Breast epithelium (tissue), 4 donors: ENCODE results near the gene RTBDN. TPM values are rescaled to one million over a fixed set of nuclear protein-coding genes. Genes with fewer than 3 reads are reported as not detected.

Experiments used
- DNase-seq, 2 donors: peaks; one replicate each; pipeline ENCODE4 v3.0.0-alpha.2; 2019; ENCODE audit warnings: low spot score in 2 of 2
- H3K27ac ChIP-seq, 2 donors: fragments of 200-600 bp; sonication (generic) in 1 of 2; one replicate each; pipeline ENCODE4 v1.5.1; 2016 to 2019; ENCODE audit warnings: mild to moderate bottlenecking in 1 of 2
- H3K27me3 ChIP-seq, 2 donors: fragments of 200-600 bp; sonication (generic) in 1 of 2; one replicate each; pipeline versions ENCODE4 v1.5.1 to v1.6.0; 2017 to 2019; ENCODE audit warnings: control low read depth in 1 of 2, mild to moderate bottlenecking in 1 of 2
- H3K36me3 ChIP-seq: fragments of 200-600 bp; one replicate; pipeline ENCODE4 v1.5.1; 2019
- H3K4me1 ChIP-seq, 2 donors: fragments of 200-600 bp; sonication (generic); one replicate each; pipeline ENCODE4 v1.5.1; 2016 to 2019; ENCODE audit warnings: control low read depth in 1 of 2
- H3K4me3 ChIP-seq, 3 donors: fragments of 200-600 bp; sonication (generic); 1 replicate in 2 of 3; 2 replicates in 1 of 3; pipeline ENCODE4 v1.5.1; 2016 to 2019; ENCODE audit warnings: mild to moderate bottlenecking in 3 of 3, moderate library complexity in 2 of 3
- H3K9me3 ChIP-seq, 2 donors: fragments of 200-600 bp; sonication (generic) in 1 of 2; one replicate each; pipeline ENCODE4 v1.5.1; 2016 to 2019; ENCODE audit warnings: control low read depth in 1 of 2
- CTCF ChIP-seq, 3 donors: fragments of 450-650 bp; IDR thresholded peaks; one replicate each; pipeline ENCODE4 v1.5.1; 2016 to 2017; ENCODE audit warnings: antibody characterized with exemption in 3 of 3, mild to moderate bottlenecking in 3 of 3, moderate library complexity in 3 of 3
- POLR2A ChIP-seq: fragments of 450-650 bp; IDR thresholded peaks from one replicate; pipeline ENCODE4 v1.6.1; 2016; ENCODE audit warnings: antibody characterized with exemption, mild to moderate bottlenecking, moderate library complexity
- POLR2AphosphoS5 ChIP-seq, 3 donors: sonication (generic); formaldehyde crosslinking; IDR thresholded peaks; one replicate each; pipeline ENCODE4 v1.6.1; 2017; ENCODE audit warnings: antibody characterized with exemption in 3 of 3
- intact Hi-C: fragments of 100-400 bp; cut with DNase I; formaldehyde crosslinking; loops from one replicate; pipeline ENCODE4 v1.15.1; 2023; ENCODE audit warnings: low total_unique reads
- total RNA-seq, 3 donors: library from RNA; depleted of rRNA; stranded (reverse); fragments of >200 nt; gene quantifications; one replicate each; pipeline ENCODE4 v1.1.0, GENCODE V29; 2016

RTBDN gene
- total RNA-seq, 3 donors from 2014 or later, result not detected

GRCh38 chr19:12791345-12792050 lies 42.9 kb downstream of the RTBDN start, which contains the start of gene JUNB:
Gene JUNB, plus strand, starts transcription at chr19:12791486. Its CDS starts 286 bp downstream, at chr19:12791772.
- intact Hi-C loops, result loop anchor here (2.0 kb wide), 1 partner anchor 15 kb away; no protein-coding TSS in a partner anchor
- peak within 1 kb of the TSS; percentile 92 to 100 (median 95) for H3K4me3 ChIP-seq
- DNase-seq, result peak; percentile 98 to 99
- H3K9me3 ChIP-seq, result no peaks in the 10 kb centered on the region
- H3K36me3 ChIP-seq, result no peaks in the 10 kb centered on the region
- peak within 1 kb of the TSS; percentile 98 to 100 for H3K27ac ChIP-seq
- TF ChIP-seq POLR2AphosphoS5 (IDR thresholded peaks at IDR 0.05), result peak; percentile 100
- TF ChIP-seq CTCF (IDR thresholded peaks at IDR 0.05), result no peak
- TF ChIP-seq POLR2A, result peak; percentile 100
- no peaks in the 10 kb centered on the region for H3K27me3 ChIP-seq
- H3K4me1 ChIP-seq, result peaks cover 6 to 30% of the 10 kb centered on the region in 2 donors

GRCh38 chr19:12790628-12791344 lies 43.6 kb downstream of the RTBDN start:
- peaks cover 6 to 24% of the 10 kb centered on the region in 2 donors for H3K4me1 ChIP-seq
- no peak for DNase-seq
- TF ChIP-seq POLR2A (no peak), POLR2AphosphoS5 (IDR thresholded peaks at IDR 0.05) (no peak), CTCF (IDR thresholded peaks at IDR 0.05) (no peak)
- H3K27me3 ChIP-seq, result no peaks in the 10 kb centered on the region
- peak overlapping the region; percentile 92 to 100 (median 95) for H3K4me3 ChIP-seq
- no peaks in the 10 kb centered on the region for H3K9me3 ChIP-seq
- intact Hi-C loops, result loop anchor here (2.0 kb wide), 1 partner anchor 14 kb away; no protein-coding TSS in a partner anchor
- no peaks in the 10 kb centered on the region for H3K36me3 ChIP-seq
- H3K27ac ChIP-seq, result peak overlapping the region; percentile 98 to 100

DNA sequence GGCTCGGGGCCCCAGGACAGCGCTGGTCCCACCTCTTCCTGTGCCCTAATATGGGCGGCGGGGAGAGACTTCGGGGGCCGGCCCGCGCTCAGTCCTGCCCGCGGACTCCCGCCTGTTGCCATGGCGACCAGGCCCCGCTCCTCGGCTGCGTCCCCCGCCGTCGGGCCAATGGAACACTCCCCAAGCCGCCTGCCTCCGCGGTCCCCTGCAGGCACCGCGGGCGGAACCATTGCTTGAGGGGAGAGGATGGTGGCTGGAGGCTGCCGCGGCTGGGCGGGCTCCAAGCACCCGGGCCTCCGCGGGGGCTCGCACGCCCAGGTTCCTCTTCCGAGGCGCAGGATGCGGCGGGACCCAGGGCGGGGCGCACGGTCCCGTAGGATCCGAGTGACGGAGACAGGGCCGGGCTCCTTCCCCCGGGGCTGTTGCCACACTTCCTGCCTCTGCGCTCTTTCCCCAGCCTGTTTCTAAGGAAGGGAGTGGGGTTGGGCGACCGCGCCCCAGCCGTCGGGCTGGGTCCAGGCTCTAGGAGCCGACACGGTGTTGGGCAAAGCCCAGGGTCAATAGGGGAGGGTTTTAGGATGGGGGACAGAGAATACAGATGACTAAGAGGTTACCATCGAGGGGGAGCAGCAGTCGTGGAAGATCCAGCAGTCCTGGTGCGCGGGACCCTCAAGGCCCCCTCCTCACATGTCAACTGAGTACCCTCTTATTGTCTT lies 44.3 kb downstream of the RTBDN start:
- Histone ChIP-seq H3K4me1 (peaks cover 6 to 29% of the 10 kb centered on the region in 2 donors), H3K4me3 (peak overlapping the region; percentile 92 to 100 (median 95)), H3K9me3 (no peaks in the 10 kb centered on the region), H3K27ac (peak overlapping the region; percentile 98 to 100), H3K36me3 (no peaks in the 10 kb centered on the region), H3K27me3 (no peaks in the 10 kb centered on the region)
- intact Hi-C loops, result loop anchor here (2.0 kb wide), 1 partner anchor 13 kb away; no protein-coding TSS in a partner anchor
- TF ChIP-seq CTCF (IDR thresholded peaks at IDR 0.05) (peak in 1 of 3 donors; percentile 7), POLR2AphosphoS5 (IDR thresholded peaks at IDR 0.05) (peak; percentile 95 to 97 (median 96)), POLR2A (peak; percentile 96)
- DNase-seq, result peak; percentile 95 to 96

GRCh38 chr19:12789098-12789903 lies 45.1 kb downstream of the RTBDN start:
- no peak for DNase-seq
- H3K4me1 ChIP-seq, result peaks cover 6 to 35% of the 10 kb centered on the region in 2 donors
- peak overlapping the region; percentile 98 to 100 for H3K27ac ChIP-seq
- H3K9me3 ChIP-seq, result no peaks in the 10 kb centered on the region
- H3K4me3 ChIP-seq, result peak overlapping the region; percentile 92 to 100 (median 95)
- no peaks in the 10 kb centered on the region for H3K36me3 ChIP-seq
- H3K27me3 ChIP-seq, result no peaks in the 10 kb centered on the region
- peak in 1 of 3 donors; percentile 17 for TF ChIP-seq POLR2AphosphoS5 (IDR thresholded peaks at IDR 0.05)
- TF ChIP-seq POLR2A, result no peak
- intact Hi-C loops, result no loop called here
